Neural progenitor cell (in vitro differentiated cells): ENCODE results near the gene EHMT1. TPM values are rescaled to one million over a fixed set of nuclear protein-coding genes. Genes with fewer than 3 reads are reported as not detected.

Source experiments
- DNase-seq: peaks from one replicate; pipeline ENCODE4 v3.0.0-alpha.2; 2016; ENCODE audit warnings: low spot score
- H2AFZ ChIP-seq: fragments of 200-600 bp; sonication (generic); replicated peaks from 2 replicates; pipeline ENCODE4 v1.6.1; 2016; ENCODE audit warnings: antibody characterized with exemption
- H3F3A ChIP-seq: fragments of 200-600 bp; sonication (generic); 2 replicates; pipeline ENCODE4 v1.6.1; 2016; ENCODE audit warnings: antibody characterized with exemption, low read depth
- H3K27ac ChIP-seq: fragments of 200-600 bp; sonication (generic); 2 replicates; pipeline ENCODE4 v1.5.1; 2016; ENCODE audit warnings: mild to moderate bottlenecking
- H3K27me3 ChIP-seq: fragments of 200-600 bp; sonication (generic); 2 replicates; pipeline ENCODE4 v1.6.1; 2016; ENCODE audit warnings: mild to moderate bottlenecking, moderate library complexity
- H3K36me3 ChIP-seq: fragments of 200-600 bp; sonication (generic); 2 replicates; pipeline ENCODE4 v1.5.1; 2016
- H3K4me1 ChIP-seq: fragments of 200-600 bp; sonication (generic); 2 replicates; pipeline ENCODE4 v1.6.1; 2016; ENCODE audit warnings: mixed run types
- H3K4me2 ChIP-seq: fragments of 200-600 bp; sonication (generic); 2 replicates; pipeline ENCODE4 v1.6.1; 2016
- H3K4me3 ChIP-seq: fragments of 200-600 bp; sonication (generic); 2 replicates; pipeline ENCODE4 v1.5.1; 2016
- H3K79me2 ChIP-seq: fragments of 200-600 bp; sonication (generic); 2 replicates; pipeline ENCODE4 v1.6.1; 2016; ENCODE audit warnings: low read depth
- H3K9ac ChIP-seq: fragments of 200-600 bp; sonication (generic); 2 replicates; pipeline ENCODE4 v1.6.1; 2016
- H3K9me3 ChIP-seq: fragments of 200-600 bp; sonication (generic); 2 replicates; pipeline ENCODE4 v1.5.1; 2016; ENCODE audit warnings: low read depth
- H4K20me1 ChIP-seq: fragments of 200-600 bp; sonication (generic); 2 replicates; pipeline ENCODE4 v1.6.1; 2016; ENCODE audit warnings: low read depth
- H3K27ac Mint-ChIP-seq: 3 replicates; pipeline ENCODE4 v1.8.0; 2021; ENCODE audit warnings: mixed read lengths
- H3K27me3 Mint-ChIP-seq: 2 replicates; pipeline ENCODE4 v1.8.0; 2022; ENCODE audit warnings: low read depth, mild to moderate bottlenecking, inconsistent platforms, moderate library complexity, mixed read lengths; ENCODE audit not compliant: insufficient read depth
- H3K36me3 Mint-ChIP-seq: 3 replicates; pipeline ENCODE4 v1.8.0; 2021; ENCODE audit warnings: mixed read lengths
- H3K4me1 Mint-ChIP-seq: 3 replicates; pipeline ENCODE4 v1.8.0; 2021; ENCODE audit warnings: mixed read lengths
- H3K4me3 Mint-ChIP-seq: 3 replicates; pipeline ENCODE4 v1.8.0; 2021; ENCODE audit warnings: mild to moderate bottlenecking, moderate library complexity, mixed read lengths
- H3K9me3 Mint-ChIP-seq: 3 replicates; pipeline ENCODE4 v1.8.0; 2020; ENCODE audit warnings: mixed read lengths
- EZH2 ChIP-seq: fragments of 200-600 bp; sonication (generic); IDR thresholded peaks from 2 replicates; pipeline ENCODE4 v1.6.1; 2017; ENCODE audit warnings: antibody characterized with exemption, mild to moderate bottlenecking, moderate library complexity
- EZH2phosphoT487 ChIP-seq: fragments of 200-600 bp; sonication (generic); IDR thresholded peaks from 2 replicates; pipeline ENCODE4 v1.6.1; 2017; ENCODE audit warnings: antibody characterized with exemption
- total RNA-seq: library from RNA; depleted of rRNA; stranded (reverse); fragments of >200 nt; gene quantifications from 2 replicates; pipeline ENCODE4 v1.2.3, GENCODE V29; 2015; ENCODE audit warnings: low replicate concordance
- TF ChIP-seq, protein P1 (sequence below): fragments of 200-600 bp; sonication (generic); IDR thresholded peaks from 2 replicates; pipeline ENCODE4 v1.5.1; 2017; ENCODE audit warnings: antibody characterized with exemption, mild to moderate bottlenecking

Gene EHMT1
- total RNA-seq, 1 donor from 2014 or later = 47.8 TPM

DNA sequence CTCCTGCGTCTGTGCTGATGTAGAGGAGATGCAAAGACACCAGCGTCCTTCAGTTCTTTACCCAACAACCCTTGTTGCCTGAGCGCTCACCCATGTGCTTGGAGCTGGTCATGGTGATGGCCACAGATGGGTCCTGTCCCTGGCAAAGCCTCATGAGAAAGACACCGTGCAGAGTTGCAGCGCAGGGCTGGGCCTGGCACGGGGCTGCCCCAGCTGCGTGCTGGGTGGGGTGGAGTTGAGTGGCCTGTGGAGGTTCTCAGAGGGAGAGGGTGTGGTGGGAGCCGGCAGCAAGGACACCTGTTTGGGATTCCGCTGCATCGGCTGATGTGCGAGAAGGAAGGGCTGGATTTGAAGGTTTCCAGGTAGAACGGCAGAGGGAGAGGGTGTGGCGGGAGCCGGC is 133.6 kb downstream of the EHMT1 start:
- no peak overlapping the region for H3K27ac Mint-ChIP-seq
- Histone ChIP-seq H3K9ac (no peak overlapping the region), H3K27me3 (no peaks in the 10 kb centered on the region), H3K9me3 (no peaks in the 10 kb centered on the region), H3K4me3 (no peak overlapping the region), H3K4me2 (no peak overlapping the region), H4K20me1 (peaks cover 21% of the 10 kb centered on the region), H3K36me3 (peaks cover 3% of the 10 kb centered on the region), H3K79me2 (peaks cover 24% of the 10 kb centered on the region), H3K4me1 (peaks cover 6% of the 10 kb centered on the region), H3K27ac (no peak overlapping the region), H2AFZ (no peak overlapping the region), H3F3A (no peaks in the 10 kb centered on the region)
- TF ChIP-seq EZH2 (no peak), EZH2phosphoT487 (no peak)
- TF ChIP-seq, protein P1, sequence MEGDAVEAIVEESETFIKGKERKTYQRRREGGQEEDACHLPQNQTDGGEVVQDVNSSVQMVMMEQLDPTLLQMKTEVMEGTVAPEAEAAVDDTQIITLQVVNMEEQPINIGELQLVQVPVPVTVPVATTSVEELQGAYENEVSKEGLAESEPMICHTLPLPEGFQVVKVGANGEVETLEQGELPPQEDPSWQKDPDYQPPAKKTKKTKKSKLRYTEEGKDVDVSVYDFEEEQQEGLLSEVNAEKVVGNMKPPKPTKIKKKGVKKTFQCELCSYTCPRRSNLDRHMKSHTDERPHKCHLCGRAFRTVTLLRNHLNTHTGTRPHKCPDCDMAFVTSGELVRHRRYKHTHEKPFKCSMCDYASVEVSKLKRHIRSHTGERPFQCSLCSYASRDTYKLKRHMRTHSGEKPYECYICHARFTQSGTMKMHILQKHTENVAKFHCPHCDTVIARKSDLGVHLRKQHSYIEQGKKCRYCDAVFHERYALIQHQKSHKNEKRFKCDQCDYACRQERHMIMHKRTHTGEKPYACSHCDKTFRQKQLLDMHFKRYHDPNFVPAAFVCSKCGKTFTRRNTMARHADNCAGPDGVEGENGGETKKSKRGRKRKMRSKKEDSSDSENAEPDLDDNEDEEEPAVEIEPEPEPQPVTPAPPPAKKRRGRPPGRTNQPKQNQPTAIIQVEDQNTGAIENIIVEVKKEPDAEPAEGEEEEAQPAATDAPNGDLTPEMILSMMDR = no peak
- H3K36me3 Mint-ChIP-seq = peaks cover 54% of the 10 kb centered on the region
- peaks cover 6% of the 10 kb centered on the region for H3K27me3 Mint-ChIP-seq
- peaks cover 16% of the 10 kb centered on the region for H3K4me1 Mint-ChIP-seq
- H3K4me3 Mint-ChIP-seq = no peak overlapping the region
- DNase-seq = no peak
- peaks cover 13% of the 10 kb centered on the region for H3K9me3 Mint-ChIP-seq

DNA sequence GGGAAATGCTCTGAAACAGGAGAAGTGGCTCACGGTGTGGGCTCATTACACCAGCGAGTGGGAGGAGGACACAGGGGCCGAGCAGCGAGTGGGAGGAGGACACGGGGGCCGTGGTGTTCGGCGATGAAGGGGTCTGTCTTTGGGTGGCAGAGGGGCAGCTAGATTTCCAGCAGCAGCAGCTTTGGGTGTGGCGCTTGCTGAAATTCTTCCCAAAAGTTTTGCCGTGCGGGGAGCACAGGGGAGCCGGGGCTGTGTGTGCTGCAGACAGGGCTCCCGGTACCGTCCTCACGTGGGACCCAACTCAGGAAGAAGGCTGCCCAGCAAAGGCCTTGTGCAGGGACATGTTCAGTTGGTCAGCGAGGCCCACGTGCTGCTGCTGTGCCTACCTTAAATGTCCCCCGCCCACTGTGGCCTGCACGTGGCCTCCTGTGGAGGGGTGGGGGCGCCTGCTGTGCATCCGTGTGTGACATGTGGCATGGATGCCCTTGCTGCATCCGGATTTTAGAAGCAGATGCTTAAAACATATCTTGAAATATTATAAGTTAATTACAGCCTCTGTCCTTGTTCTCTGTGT is 134.5 kb downstream of the EHMT1 start:
- Histone ChIP-seq H2AFZ (no peak overlapping the region), H3K27ac (no peak overlapping the region), H3K79me2 (peaks cover 20% of the 10 kb centered on the region), H3K4me2 (no peak overlapping the region), H3K36me3 (no peaks in the 10 kb centered on the region), H3K9me3 (no peaks in the 10 kb centered on the region), H3K9ac (no peak overlapping the region), H3F3A (no peaks in the 10 kb centered on the region), H3K4me1 (peaks cover 6% of the 10 kb centered on the region), H4K20me1 (peaks cover 15% of the 10 kb centered on the region), H3K27me3 (no peaks in the 10 kb centered on the region), H3K4me3 (no peak overlapping the region)
- Mint-ChIP-seq H3K9me3 (peaks cover 13% of the 10 kb centered on the region), H3K4me3 (no peak overlapping the region), H3K27ac (no peak overlapping the region), H3K36me3 (peaks cover 61% of the 10 kb centered on the region), H3K27me3 (peaks cover 6% of the 10 kb centered on the region), H3K4me1 (peaks cover 16% of the 10 kb centered on the region)
- DNase-seq = no peak
- no peak for TF ChIP-seq EZH2phosphoT487

DNA sequence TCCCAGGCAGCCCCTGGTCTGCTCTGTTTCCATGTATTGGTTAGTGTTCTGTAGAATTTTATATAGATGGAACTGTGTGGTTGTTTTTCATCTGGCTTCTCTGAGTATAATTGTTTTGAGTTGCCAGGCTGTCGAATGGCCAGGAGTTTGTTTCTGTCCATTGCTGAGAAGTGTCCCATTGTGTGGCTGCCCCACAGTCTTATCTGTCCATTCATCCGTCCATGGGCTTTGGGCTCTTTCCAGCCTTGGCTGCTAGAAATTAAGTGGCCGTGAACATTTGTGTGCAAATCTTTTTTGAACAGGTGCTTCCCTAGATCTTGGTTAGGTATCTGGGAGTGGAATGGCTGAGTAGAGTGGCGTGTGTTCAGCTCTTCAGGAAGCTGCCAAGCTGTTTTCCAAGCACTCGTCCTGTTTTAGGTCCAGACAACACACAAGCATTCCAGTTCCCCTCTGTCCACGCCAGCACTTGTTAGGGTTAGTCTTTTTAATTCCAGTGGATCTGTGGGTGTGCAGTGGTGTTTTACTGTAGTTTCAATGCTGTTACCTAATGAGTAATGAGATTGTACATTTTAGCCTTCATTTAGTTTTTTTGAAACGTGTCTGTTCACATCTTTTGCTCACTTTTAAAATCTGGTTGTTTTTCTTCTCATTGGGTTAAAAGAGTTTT is 136.6 kb downstream of the EHMT1 start:
- Histone ChIP-seq H3F3A (no peaks in the 10 kb centered on the region), H3K4me2 (no peak overlapping the region), H4K20me1 (peaks cover 19% of the 10 kb centered on the region), H3K36me3 (no peaks in the 10 kb centered on the region), H3K79me2 (peaks cover 26% of the 10 kb centered on the region), H3K9ac (no peak overlapping the region), H3K27ac (no peak overlapping the region), H3K9me3 (no peaks in the 10 kb centered on the region), H3K4me3 (no peak overlapping the region), H3K4me1 (peaks cover 2% of the 10 kb centered on the region), H2AFZ (no peak overlapping the region), H3K27me3 (no peaks in the 10 kb centered on the region)
- TF ChIP-seq, protein P1 = no peak
- TF ChIP-seq EZH2phosphoT487 = no peak
- no peak for TF ChIP-seq EZH2
- no peak overlapping the region for H3K27ac Mint-ChIP-seq
- H3K9me3 Mint-ChIP-seq = peaks cover 13% of the 10 kb centered on the region
- H3K4me3 Mint-ChIP-seq = no peak overlapping the region
- DNase-seq = no peak
- peaks cover 73% of the 10 kb centered on the region for H3K36me3 Mint-ChIP-seq
- peaks cover 6% of the 10 kb centered on the region for H3K27me3 Mint-ChIP-seq
- peaks cover 18% of the 10 kb centered on the region for H3K4me1 Mint-ChIP-seq
